ENCODE measurements around the gene IL20.

Gene IL20

GRCh38 chr1:206867716-206868115 lies 2.3 kb downstream of the IL20 start:
- TF ChIP-seq, protein P1, sequence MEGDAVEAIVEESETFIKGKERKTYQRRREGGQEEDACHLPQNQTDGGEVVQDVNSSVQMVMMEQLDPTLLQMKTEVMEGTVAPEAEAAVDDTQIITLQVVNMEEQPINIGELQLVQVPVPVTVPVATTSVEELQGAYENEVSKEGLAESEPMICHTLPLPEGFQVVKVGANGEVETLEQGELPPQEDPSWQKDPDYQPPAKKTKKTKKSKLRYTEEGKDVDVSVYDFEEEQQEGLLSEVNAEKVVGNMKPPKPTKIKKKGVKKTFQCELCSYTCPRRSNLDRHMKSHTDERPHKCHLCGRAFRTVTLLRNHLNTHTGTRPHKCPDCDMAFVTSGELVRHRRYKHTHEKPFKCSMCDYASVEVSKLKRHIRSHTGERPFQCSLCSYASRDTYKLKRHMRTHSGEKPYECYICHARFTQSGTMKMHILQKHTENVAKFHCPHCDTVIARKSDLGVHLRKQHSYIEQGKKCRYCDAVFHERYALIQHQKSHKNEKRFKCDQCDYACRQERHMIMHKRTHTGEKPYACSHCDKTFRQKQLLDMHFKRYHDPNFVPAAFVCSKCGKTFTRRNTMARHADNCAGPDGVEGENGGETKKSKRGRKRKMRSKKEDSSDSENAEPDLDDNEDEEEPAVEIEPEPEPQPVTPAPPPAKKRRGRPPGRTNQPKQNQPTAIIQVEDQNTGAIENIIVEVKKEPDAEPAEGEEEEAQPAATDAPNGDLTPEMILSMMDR (IDR thresholded peaks at IDR 0.05) = no peak

GRCh38 chr1:206868264-206868663 lies 2.8 kb downstream of the IL20 start:
- TF ChIP-seq, protein P1 (IDR thresholded peaks at IDR 0.05) = no peak

GRCh38 chr1:206872139-206872538 lies 6.7 kb downstream of the IL20 start:
- TF ChIP-seq, protein P1 (IDR thresholded peaks at IDR 0.05) = no peak

DNA sequence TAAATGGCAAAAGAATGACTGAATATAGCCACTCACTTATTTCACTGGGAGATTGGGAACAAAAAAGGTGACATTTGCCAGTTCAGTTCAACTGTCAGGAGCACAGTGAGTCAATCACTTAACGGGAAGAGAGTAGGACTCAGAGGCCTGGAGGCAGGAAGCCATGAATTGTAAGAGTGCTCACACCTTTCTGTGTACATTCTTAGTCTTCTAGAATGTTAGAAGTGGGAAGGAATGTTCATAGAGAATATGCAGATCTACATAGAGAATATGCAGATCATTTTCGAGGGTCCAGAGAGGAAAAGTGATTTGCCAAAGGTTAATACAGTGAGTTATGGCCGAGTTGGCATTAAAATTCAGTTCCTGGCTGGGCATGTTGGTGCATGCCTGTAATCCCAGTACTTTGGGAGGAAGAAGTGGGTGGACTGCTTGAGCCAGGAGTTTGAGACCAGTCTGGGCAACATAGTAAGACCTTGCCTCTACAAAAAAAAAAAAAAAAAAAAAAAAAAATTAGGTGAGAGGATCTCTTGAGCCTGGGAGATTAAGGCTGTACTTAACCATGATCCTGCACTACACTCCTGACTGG lies 8.3 kb downstream of the IL20 start:
- TF ChIP-seq, protein P1 (IDR thresholded peaks at IDR 0.05) = no peak

DNA sequence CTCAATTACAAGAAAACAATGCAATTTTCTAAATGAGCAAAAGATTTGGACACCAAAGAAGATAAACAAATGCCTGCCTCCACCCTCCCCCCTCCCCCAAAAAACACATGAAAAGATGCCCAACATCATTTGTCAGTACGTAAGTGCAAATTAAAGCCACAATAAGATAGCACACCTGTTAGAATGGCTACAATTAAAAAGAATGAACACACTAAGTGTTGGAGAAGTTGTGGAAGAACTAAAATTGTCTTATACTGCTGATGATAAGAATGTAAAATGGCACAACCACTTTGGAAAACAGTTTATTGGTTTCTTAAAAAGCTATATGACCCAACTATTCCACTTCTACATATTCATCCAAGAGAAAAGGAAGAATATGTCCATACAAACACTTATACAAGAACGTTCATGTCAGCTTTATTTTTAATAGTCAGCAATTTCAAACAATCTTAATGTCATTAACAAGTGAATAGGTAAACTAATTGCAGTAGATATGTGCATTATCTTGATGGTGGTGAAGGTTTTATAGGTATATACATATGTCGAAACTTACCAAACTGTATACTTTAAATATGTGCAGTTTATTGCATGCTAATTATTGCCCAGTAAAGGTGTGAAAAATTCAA lies 10.4 kb downstream of the IL20 start:
- TF ChIP-seq, protein P1 (IDR thresholded peaks at IDR 0.05) = no peak

GRCh38 chr1:206878456-206878855 lies 13.0 kb downstream of the IL20 start:
- TF ChIP-seq, protein P1 (IDR thresholded peaks at IDR 0.05) = no peak; the same call in 1 of the 2 replicates

DNA sequence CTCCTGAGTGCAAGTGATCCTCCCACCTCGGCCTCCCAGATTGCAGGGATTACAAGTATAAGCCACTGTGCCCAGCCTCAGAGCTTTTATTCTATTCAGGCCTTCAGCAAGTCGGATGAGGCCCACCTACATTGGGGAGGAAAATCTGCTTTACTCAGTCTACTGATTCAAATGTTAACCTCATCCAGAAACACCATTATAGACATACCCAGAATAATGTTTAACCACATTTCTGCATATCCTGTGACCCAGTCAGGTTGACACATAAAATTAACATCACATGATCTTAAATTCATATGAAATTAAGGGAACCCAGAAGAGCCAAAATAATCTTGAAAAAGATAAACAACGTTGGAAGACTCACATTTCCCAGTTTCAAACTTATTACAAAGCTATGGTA lies 14.9 kb downstream of the IL20 start:
- TF ChIP-seq, protein P1 (IDR thresholded peaks at IDR 0.05) = no peak

Measured in LNCAP (cell line).